ENCODE data around the gene WWOX. TPM values are rescaled to one million over a fixed set of nuclear protein-coding genes. Genes with fewer than 3 reads are reported as not detected.

Gene WWOX
- total RNA-seq, 1 donor from 2014 or later: 7.3 TPM

- Histone ChIP-seq H3K9me3 (ENCODE audit: insufficient read depth, low read depth, low read length) (peaks cover 4% of the 10 kb centered on the region), H3K4me3 (ENCODE audit: insufficient read depth, low read depth, low read length) (no peak overlapping the region), H3K79me2 (ENCODE audit: insufficient read depth, low read length) (no peaks in the 10 kb centered on the region), H3K36me3 (ENCODE audit: insufficient read depth, low read length) (no peaks in the 10 kb centered on the region), H2AFZ (ENCODE audit: low read depth, low read length) (no peak overlapping the region), H3K27ac (ENCODE audit: low read depth, low read length) (no peak overlapping the region), H3K4me1 (ENCODE audit: insufficient read depth, low read length) (no peaks in the 10 kb centered on the region), H3K9ac (ENCODE audit: low read length) (no peak overlapping the region), H3K27me3 (ENCODE audit: insufficient read depth, low read length) (no peaks in the 10 kb centered on the region), H4K20me1 (ENCODE audit: insufficient read depth, low read length) (no peaks in the 10 kb centered on the region), H3K4me2 (ENCODE audit: low read length) (no peak overlapping the region)
- DNase-seq (ENCODE audit: low read depth) (no peak), FAIRE-seq (no peak)
- Mint-ChIP-seq H3K4me1 (ENCODE audit: low read depth, unreplicated experiment) (no peaks in the 10 kb centered on the region), H3K27me3 (ENCODE audit: low read depth, unreplicated experiment) (peaks cover 13% of the 10 kb centered on the region), H3K36me3 (ENCODE audit: low read depth, unreplicated experiment) (no peaks in the 10 kb centered on the region), H3K9me3 (ENCODE audit: unreplicated experiment) (no peaks in the 10 kb centered on the region), H3K4me3 (ENCODE audit: unreplicated experiment) (no peak overlapping the region), H3K27ac (ENCODE audit: unreplicated experiment) (no peak overlapping the region)
- TF ChIP-seq EZH2 (IDR thresholded peaks at IDR 0.05; ENCODE audit: insufficient read depth, low read length): no peak
- no peak for TF ChIP-seq CTCF (IDR thresholded peaks at IDR 0.05; ENCODE audit: insufficient read depth, low read depth, low read length)
Observed at GRCh38 chr16:79155904-79156303, 1056.5 kb downstream of the WWOX start.

GRCh38 chr16:79156761-79157160, 1057.3 kb downstream of the WWOX start:
- Histone ChIP-seq H3K9ac (ENCODE audit: low read length) (no peak overlapping the region), H3K4me3 (ENCODE audit: insufficient read depth, low read depth, low read length) (no peak overlapping the region), H3K9me3 (ENCODE audit: insufficient read depth, low read depth, low read length) (no peaks in the 10 kb centered on the region), H3K4me2 (ENCODE audit: low read length) (no peak overlapping the region), H3K36me3 (ENCODE audit: insufficient read depth, low read length) (no peaks in the 10 kb centered on the region), H3K27me3 (ENCODE audit: insufficient read depth, low read length) (no peaks in the 10 kb centered on the region), H3K27ac (ENCODE audit: low read depth, low read length) (no peak overlapping the region), H3K4me1 (ENCODE audit: insufficient read depth, low read length) (no peaks in the 10 kb centered on the region), H4K20me1 (ENCODE audit: insufficient read depth, low read length) (no peaks in the 10 kb centered on the region), H2AFZ (ENCODE audit: low read depth, low read length) (no peak overlapping the region), H3K79me2 (ENCODE audit: insufficient read depth, low read length) (no peaks in the 10 kb centered on the region)
- Mint-ChIP-seq H3K9me3 (ENCODE audit: unreplicated experiment) (no peaks in the 10 kb centered on the region), H3K27ac (ENCODE audit: unreplicated experiment) (no peak overlapping the region), H3K36me3 (ENCODE audit: low read depth, unreplicated experiment) (no peaks in the 10 kb centered on the region), H3K27me3 (ENCODE audit: low read depth, unreplicated experiment) (peaks cover 14% of the 10 kb centered on the region), H3K4me1 (ENCODE audit: low read depth, unreplicated experiment) (no peaks in the 10 kb centered on the region), H3K4me3 (ENCODE audit: unreplicated experiment) (no peak overlapping the region)
- TF ChIP-seq EZH2 (IDR thresholded peaks at IDR 0.05; ENCODE audit: insufficient read depth, low read length): no peak
- no peak for TF ChIP-seq CTCF (IDR thresholded peaks at IDR 0.05; ENCODE audit: insufficient read depth, low read depth, low read length)
- DNase-seq (ENCODE audit: low read depth) (no peak), FAIRE-seq (no peak)

GRCh38 chr16:79158337-79158736, 1058.9 kb downstream of the WWOX start:
- Histone ChIP-seq H3K4me3 (ENCODE audit: insufficient read depth, low read depth, low read length) (no peak overlapping the region), H3K79me2 (ENCODE audit: insufficient read depth, low read length) (no peaks in the 10 kb centered on the region), H4K20me1 (ENCODE audit: insufficient read depth, low read length) (no peaks in the 10 kb centered on the region), H2AFZ (ENCODE audit: low read depth, low read length) (no peak overlapping the region), H3K9ac (ENCODE audit: low read length) (no peak overlapping the region), H3K9me3 (ENCODE audit: insufficient read depth, low read depth, low read length) (no peaks in the 10 kb centered on the region), H3K27me3 (ENCODE audit: insufficient read depth, low read length) (no peaks in the 10 kb centered on the region), H3K4me1 (ENCODE audit: insufficient read depth, low read length) (no peaks in the 10 kb centered on the region), H3K27ac (ENCODE audit: low read depth, low read length) (no peak overlapping the region), H3K36me3 (ENCODE audit: insufficient read depth, low read length) (no peaks in the 10 kb centered on the region), H3K4me2 (ENCODE audit: low read length) (no peak overlapping the region)
- H3K36me3 Mint-ChIP-seq (ENCODE audit: low read depth, unreplicated experiment): no peaks in the 10 kb centered on the region
- no peak for DNase-seq (ENCODE audit: low read depth)
- H3K4me3 Mint-ChIP-seq (ENCODE audit: unreplicated experiment): no peak overlapping the region
- H3K27ac Mint-ChIP-seq (ENCODE audit: unreplicated experiment): no peak overlapping the region
- no peak for FAIRE-seq
- H3K4me1 Mint-ChIP-seq (ENCODE audit: low read depth, unreplicated experiment): no peaks in the 10 kb centered on the region
- no peak for TF ChIP-seq CTCF (IDR thresholded peaks at IDR 0.05; ENCODE audit: insufficient read depth, low read depth, low read length)
- no peak for TF ChIP-seq EZH2 (IDR thresholded peaks at IDR 0.05; ENCODE audit: insufficient read depth, low read length)
- no peaks in the 10 kb centered on the region for H3K9me3 Mint-ChIP-seq (ENCODE audit: unreplicated experiment)
- peaks cover 13% of the 10 kb centered on the region for H3K27me3 Mint-ChIP-seq (ENCODE audit: low read depth, unreplicated experiment)
